ES-I3 (cell line): ENCODE measurements around the gene ADIRF.
"Not testable (repeated sequence)": the region's sequence is repeated elsewhere in the genome, so short reads cannot be mapped to it uniquely, and the experiment has no call there.

Experiments used
- H3K36me3 ChIP-seq: 2 replicates; pipeline ENCODE4 v1.6.1; 2013; ENCODE audit warnings: mild to moderate bottlenecking, low read length, control low read depth, moderate library complexity; ENCODE audit not compliant: insufficient read depth
- H3K4me1 ChIP-seq: 2 replicates; pipeline ENCODE4 v1.6.1; 2013; ENCODE audit warnings: mild to moderate bottlenecking, control low read depth, low read length; ENCODE audit not compliant: insufficient read depth
- H3K9ac ChIP-seq: 2 replicates; pipeline ENCODE4 v1.6.1; 2013; ENCODE audit warnings: low read depth, mild to moderate bottlenecking, low read length, moderate library complexity
- H3K9me3 ChIP-seq: 2 replicates; pipeline ENCODE4 v1.6.1; 2013; ENCODE audit warnings: mild to moderate bottlenecking, low read length, moderate library complexity; ENCODE audit not compliant: control insufficient read depth, insufficient read depth

The ADIRF gene

DNA sequence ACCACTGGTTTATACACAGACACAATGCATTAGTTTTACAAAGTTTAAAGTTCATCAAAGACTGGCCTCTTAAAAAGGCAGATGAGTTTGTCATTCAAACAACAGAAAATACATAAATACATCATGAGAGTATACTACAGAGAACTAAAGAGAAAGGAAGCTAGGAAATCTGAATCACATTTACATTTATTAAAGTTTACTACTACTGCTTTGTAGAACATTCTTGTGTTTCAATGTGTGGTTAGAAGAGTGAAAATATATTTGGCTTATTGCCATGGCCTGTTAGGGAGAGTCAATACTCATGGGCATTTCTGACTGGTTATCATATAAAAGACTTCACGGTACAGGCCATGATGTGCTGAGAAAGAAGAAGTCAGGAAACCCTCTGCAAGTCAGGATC, 38.8 kb downstream of the ADIRF start:
- H3K4me1 ChIP-seq, H3K9ac ChIP-seq, H3K36me3 ChIP-seq, H3K9me3 ChIP-seq: not testable (repeated sequence)

DNA sequence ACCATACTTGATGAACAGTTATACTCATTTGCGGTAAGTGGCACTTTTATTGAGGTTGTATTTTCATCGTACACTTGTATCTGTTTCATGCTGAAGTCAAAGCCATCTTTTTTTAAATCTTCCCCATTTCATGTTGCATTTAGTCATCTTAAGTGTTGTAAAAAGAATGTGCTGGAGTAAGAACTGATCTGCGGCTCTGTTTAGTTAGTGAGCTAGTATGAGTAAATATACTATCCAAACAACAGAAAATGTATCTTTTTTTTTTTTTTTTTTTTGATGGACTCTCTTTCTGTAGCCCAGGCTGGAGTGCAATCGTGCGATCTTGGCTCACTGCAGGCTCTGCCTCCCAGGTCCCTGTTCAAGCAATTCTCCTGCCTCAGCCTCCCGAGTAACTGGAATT, 39.4 kb downstream of the ADIRF start:
- not testable (repeated sequence) for H3K4me1 ChIP-seq, H3K36me3 ChIP-seq, H3K9me3 ChIP-seq, H3K9ac ChIP-seq

DNA sequence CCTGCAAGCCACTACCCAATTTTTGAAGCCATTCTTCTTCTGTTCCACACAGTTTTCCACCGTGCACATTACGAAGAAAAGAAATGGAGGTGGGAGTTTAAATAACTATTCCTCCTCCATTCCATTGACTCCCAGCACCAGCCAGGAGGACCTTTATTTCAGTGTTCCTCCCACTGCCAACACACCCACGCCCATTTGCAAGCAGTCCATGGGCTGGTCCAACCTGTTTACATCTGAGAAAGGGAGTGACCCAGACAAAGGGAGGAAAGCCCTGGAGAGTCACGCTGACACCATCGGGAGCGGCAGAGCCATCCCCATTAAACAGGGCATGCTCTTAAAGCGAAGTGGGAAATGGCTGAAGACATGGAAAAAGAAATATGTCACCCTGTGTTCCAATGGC, 40.0 kb downstream of the ADIRF start:
- H3K36me3 ChIP-seq, H3K9me3 ChIP-seq, H3K4me1 ChIP-seq, H3K9ac ChIP-seq: not testable (repeated sequence)

DNA sequence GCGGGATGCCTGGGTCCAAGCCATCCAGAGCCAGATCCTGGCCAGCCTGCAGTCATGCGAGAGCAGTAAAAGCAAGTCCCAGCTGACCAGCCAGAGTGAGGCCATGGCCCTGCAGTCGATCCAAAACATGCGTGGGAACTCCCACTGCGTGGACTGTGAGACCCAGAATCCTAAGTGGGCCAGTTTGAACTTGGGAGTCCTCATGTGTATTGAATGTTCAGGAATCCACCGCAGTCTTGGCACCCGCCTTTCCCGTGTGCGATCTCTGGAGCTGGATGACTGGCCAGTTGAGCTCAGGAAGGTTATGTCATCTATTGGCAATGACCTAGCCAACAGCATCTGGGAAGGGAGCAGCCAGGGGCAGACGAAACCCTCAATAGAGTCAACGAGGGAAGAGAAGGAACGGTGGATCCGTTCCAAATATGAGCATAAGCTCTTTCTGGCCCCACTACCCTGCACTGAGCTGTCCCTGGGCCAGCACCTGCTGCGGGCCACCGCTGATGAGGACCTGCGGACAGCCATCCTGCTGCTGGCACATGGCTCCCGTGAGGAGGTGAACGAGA, 40.9 kb downstream of the ADIRF start:
- not testable (repeated sequence) for H3K9ac ChIP-seq, H3K9me3 ChIP-seq, H3K4me1 ChIP-seq, H3K36me3 ChIP-seq

DNA sequence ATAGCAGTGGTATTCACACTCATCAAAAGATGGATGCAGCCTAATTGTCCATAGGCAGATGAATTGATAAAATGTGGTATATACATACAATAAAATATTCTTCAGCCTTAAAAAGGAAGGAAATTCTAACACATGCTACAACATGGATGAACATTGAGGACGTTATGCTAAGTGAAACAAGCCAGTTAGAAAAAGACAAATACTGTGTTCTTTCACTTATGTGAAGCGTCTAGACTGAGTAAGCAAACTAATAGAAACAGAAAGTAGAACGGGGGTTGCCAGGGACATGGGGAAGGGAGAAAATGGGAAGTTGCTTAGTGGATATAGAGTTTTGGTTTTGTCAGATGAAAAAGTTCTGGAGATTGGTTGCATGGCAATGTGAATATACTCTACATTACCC, 45.2 kb downstream of the ADIRF start:
- not testable (repeated sequence) for H3K36me3 ChIP-seq, H3K9me3 ChIP-seq, H3K9ac ChIP-seq, H3K4me1 ChIP-seq

DNA sequence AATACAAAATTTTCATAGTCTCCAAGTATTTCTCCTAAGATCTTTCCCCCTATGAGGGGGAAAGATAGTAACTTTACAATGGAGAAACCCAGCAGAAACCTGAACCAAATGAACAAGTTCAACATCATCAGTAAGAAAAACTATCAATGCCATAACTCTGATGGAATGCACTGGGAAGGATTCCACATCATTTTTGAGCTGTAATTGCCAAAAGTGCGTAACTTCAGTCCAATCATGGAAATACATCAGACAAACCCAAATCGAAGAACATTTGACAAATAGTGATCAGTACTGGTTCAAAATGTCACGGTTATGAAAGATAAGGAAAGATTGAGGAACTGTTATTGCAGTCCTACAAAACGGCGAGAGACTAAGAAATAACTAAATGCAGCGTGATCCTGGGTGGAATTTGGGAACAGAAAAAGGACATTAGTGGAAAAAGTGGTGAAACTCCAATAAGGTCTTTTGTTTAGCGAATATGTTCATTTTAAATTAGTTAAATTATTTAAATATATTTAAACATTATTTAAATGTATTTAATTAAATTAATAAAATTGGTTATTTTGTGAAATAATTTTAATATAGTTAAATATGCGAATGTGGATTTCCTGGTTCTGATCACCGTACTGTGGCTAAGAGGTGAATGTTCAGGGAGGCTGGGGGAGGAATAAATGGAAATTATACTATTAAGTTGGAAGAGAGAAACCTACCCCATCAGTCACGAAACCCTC, 46.9 kb downstream of the ADIRF start:
- not testable (repeated sequence) for H3K36me3 ChIP-seq, H3K9ac ChIP-seq, H3K9me3 ChIP-seq, H3K4me1 ChIP-seq

DNA sequence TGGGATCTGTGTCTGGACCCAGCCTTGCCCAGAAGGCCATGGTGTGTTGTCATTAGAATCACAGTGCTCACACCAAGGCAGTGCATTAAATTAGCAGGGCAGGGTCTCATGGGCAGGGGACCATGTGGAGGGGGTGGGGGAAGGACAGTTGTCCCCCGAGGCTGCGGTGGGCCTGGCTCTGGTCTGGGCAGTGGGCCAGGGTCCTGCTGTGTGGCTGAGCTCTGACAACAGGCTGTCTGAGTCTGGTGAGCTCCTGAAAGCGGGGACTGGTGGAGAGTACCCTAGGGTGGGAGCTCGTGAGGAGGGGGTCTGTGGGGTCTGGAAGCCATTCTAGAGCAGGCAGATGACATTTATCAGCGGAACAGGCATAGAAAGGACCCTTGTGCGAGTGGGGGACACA, 49.8 kb downstream of the ADIRF start:
- not testable (repeated sequence) for H3K4me1 ChIP-seq, H3K9me3 ChIP-seq, H3K9ac ChIP-seq, H3K36me3 ChIP-seq

DNA sequence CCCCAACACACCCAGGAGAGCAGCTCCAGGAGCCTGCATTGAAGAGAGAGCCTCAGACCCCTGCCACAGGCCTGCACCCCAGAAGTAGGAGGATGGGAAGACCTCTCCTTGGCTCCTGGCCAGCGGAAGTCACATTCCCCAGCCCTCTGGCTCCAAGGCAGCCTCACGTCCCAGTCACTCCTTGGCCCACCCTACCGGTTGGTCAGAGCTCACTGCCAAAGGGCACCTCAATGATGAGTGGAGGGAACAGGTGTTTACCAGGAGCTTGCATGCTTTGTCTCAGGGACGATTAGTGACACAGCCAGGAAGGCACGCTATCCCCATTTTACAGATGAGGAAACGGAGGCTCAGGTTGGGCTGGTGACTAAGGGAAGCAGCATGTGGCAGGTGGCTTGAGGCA, 50.8 kb downstream of the ADIRF start:
- H3K4me1 ChIP-seq, H3K9ac ChIP-seq, H3K9me3 ChIP-seq, H3K36me3 ChIP-seq: not testable (repeated sequence)

DNA sequence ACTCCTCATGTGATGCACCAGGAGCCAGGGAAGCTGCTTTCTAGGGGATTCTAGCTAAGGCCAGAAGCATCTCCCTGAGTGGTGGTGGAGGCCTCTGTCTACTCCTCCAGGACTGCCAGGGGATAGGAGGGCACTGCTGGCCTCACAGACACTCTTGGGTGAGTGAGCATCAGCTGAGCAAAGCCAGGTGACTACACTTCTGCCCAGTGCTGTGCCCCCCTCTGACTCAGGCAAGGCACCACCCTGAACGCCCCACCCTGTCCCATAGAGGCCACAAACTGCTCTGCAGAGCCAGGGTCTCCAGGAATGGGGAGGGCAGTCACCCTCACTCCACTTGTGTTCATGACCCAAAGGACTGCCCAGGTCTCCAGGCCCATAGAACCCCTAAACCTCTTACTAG, 51.2 kb downstream of the ADIRF start:
- not testable (repeated sequence) for H3K36me3 ChIP-seq, H3K9me3 ChIP-seq, H3K4me1 ChIP-seq, H3K9ac ChIP-seq

DNA sequence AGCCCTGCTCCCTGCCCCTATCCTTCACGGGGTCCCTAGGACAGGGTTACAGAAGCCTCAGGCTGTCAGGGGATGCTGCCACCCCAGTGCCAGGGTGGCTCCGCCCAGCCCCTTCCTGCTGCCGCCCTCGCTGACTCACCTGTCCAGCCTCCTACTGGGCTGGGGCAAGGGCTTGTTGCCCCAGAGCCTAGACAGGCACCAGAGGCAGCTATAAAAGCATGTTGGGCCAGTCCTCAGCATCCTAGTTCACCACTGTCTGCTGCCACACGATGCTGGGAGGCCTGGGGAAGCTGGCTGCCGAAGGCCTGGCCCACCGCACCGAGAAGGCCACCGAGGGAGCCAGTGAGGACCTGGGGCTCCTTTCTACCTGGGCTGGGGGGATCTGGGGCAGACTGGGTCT, 51.8 kb downstream of the ADIRF start, which contains the start of gene FAM25A:
FAM25A (plus strand) TSS at position 239 of the 400 bp plus-strand sequence; CDS start at position 270, 31 bp downstream.
- not testable (repeated sequence) for H3K9ac ChIP-seq, H3K4me1 ChIP-seq, H3K36me3 ChIP-seq, H3K9me3 ChIP-seq
